HCT116 (cell line): ENCODE measurements around the gene ATP8A2.

Experiments used
- CTCF ChIP-seq, 3 experiments: fragments of 200-600 bp in 1 of 3; sonication (generic) in 1 of 3; IDR thresholded peaks in 2 of 3; conservative IDR thresholded peaks in 1 of 3; 2 replicates each; pipeline ENCODE4 v1.5.1; 2012 to 2017; ENCODE audit warnings: low read depth in 2 of 3, low read length in 2 of 3, antibody characterized with exemption in 1 of 3, borderline replicate concordance in 1 of 3, control low read depth in 1 of 3, mild to moderate bottlenecking in 1 of 3, mixed read lengths in 1 of 3, mixed run types in 1 of 3, moderate library complexity in 1 of 3; ENCODE audit not compliant: insufficient read depth in 1 of 3
- EZH2 ChIP-seq: fragments of 200-600 bp; sonication (generic); IDR thresholded peaks from 2 replicates; pipeline ENCODE4 v1.6.1; 2017; ENCODE audit warnings: antibody characterized with exemption, mixed run types
- POLR2A ChIP-seq: IDR thresholded peaks from 2 replicates; pipeline ENCODE4 v1.7.0; 2011; ENCODE audit warnings: borderline replicate concordance; ENCODE audit not compliant: insufficient read depth, insufficient read length; ENCODE audit errors: extremely low read depth
- POLR2AphosphoS5 ChIP-seq: IDR thresholded peaks from 2 replicates; pipeline ENCODE4 v1.6.1; 2011; ENCODE audit warnings: mild to moderate bottlenecking, low read depth, low read length, moderate library complexity
- RAD21 ChIP-seq: IDR thresholded peaks from 2 replicates; pipeline ENCODE4 v1.6.1; 2012; ENCODE audit warnings: low read depth, mild to moderate bottlenecking
- TCF7L2 ChIP-seq: IDR thresholded peaks from 2 replicates; pipeline ENCODE4 v1.7.0; 2011; ENCODE audit warnings: borderline replicate concordance, inconsistent platforms; ENCODE audit not compliant: insufficient read depth, insufficient read length; ENCODE audit errors: extremely low read depth
- ZBTB33 ChIP-seq: IDR thresholded peaks from 2 replicates; pipeline ENCODE4 v1.6.1; 2011; ENCODE audit warnings: mild to moderate bottlenecking, low read length, moderate library complexity; ENCODE audit not compliant: insufficient replicate concordance; ENCODE audit errors: extremely low read depth

- TF ChIP-seq CTCF (IDR thresholded peaks at IDR 0.05 in 2 of 3, conservative IDR thresholded peaks at IDR 0.05 in 1 of 3; ENCODE audit: borderline replicate concordance in 1 of 3, insufficient read depth in 1 of 3, low read depth in 2 of 3, low read length in 2 of 3): no peak
- no peak for TF ChIP-seq EZH2
- TF ChIP-seq POLR2A: no peak
- TF ChIP-seq TCF7L2: no peak
- no peak for TF ChIP-seq RAD21
- TF ChIP-seq POLR2AphosphoS5: no peak
- no peak for TF ChIP-seq ZBTB33
Observed at GRCh38 chr13:25429466-25429865, 57.7 kb downstream of the ATP8A2 start.
